Fibroblast of lung (primary cell): ENCODE data around the gene ACTL6B. TPM values are rescaled to one million over a fixed set of nuclear protein-coding genes. Genes with fewer than 3 reads are reported as not detected.

Source experiments
- DNase-seq, 2 donors: peaks; one replicate each; pipeline versions ENCODE4 v3.0.0 to v3.0.0-alpha.2; 2010; ENCODE audit warnings: low read depth in 2 of 2
- H2AFZ ChIP-seq: 2 replicates; pipeline ENCODE4 v1.5.1; 2012; ENCODE audit warnings: low read length, control low read depth, inconsistent platforms
- H3K27ac ChIP-seq: 2 replicates; pipeline ENCODE4 v1.5.1; 2011; ENCODE audit warnings: low read length, control low read depth; ENCODE audit not compliant: insufficient read depth
- H3K27me3 ChIP-seq: 2 replicates; pipeline ENCODE4 v1.5.1; 2011; ENCODE audit warnings: mild to moderate bottlenecking, low read length; ENCODE audit not compliant: control insufficient read depth, insufficient read depth
- H3K36me3 ChIP-seq: 2 replicates; pipeline ENCODE4 v1.5.1; 2011; ENCODE audit warnings: low read length; ENCODE audit not compliant: control insufficient read depth, insufficient read depth
- H3K4me1 ChIP-seq: 2 replicates; pipeline ENCODE4 v1.5.1; 2011; ENCODE audit warnings: low read length; ENCODE audit not compliant: control insufficient read depth, insufficient read depth; ENCODE audit errors: extremely low read depth
- H3K4me2 ChIP-seq: 2 replicates; pipeline ENCODE4 v1.5.1; 2011; ENCODE audit warnings: low read length, control low read depth; ENCODE audit not compliant: insufficient read depth; ENCODE audit errors: extremely low read depth
- H3K4me3 ChIP-seq, 4 experiments: fragments of 200-600 bp in 1 of 4; sonication (generic) in 1 of 4; replicated peaks in 1 of 4; 2 replicates each; pipeline ENCODE4 v1.5.1; 2011 to 2016; ENCODE audit warnings: low read length in 4 of 4, low read depth in 3 of 4, mild to moderate bottlenecking in 3 of 4, control low read depth in 2 of 4, inconsistent platforms in 1 of 4, mixed read lengths in 1 of 4; ENCODE audit not compliant: insufficient read depth in 1 of 4; ENCODE audit errors: control extremely low read depth in 1 of 4
- H3K79me2 ChIP-seq: 2 replicates; pipeline ENCODE4 v1.5.1; 2012; ENCODE audit warnings: mild to moderate bottlenecking, low read length, inconsistent platforms; ENCODE audit not compliant: control insufficient read depth, insufficient read depth
- H3K9ac ChIP-seq: 2 replicates; pipeline ENCODE4 v1.5.1; 2011; ENCODE audit warnings: mild to moderate bottlenecking, low read length, control low read depth; ENCODE audit not compliant: insufficient read depth
- H3K9me3 ChIP-seq: 2 replicates; pipeline ENCODE4 v1.5.1; 2012; ENCODE audit warnings: low read depth, low read length; ENCODE audit not compliant: control insufficient read depth, insufficient read depth
- H4K20me1 ChIP-seq: 2 replicates; pipeline ENCODE4 v1.5.1; 2011; ENCODE audit warnings: low read length; ENCODE audit not compliant: control insufficient read depth, insufficient read depth; ENCODE audit errors: extremely low read depth
- EZH2 ChIP-seq: IDR thresholded peaks from 2 replicates; pipeline ENCODE4 v1.5.1; 2012; ENCODE audit warnings: low read length, control low read depth, mild to moderate bottlenecking; ENCODE audit errors: missing control alignments
- polyA plus RNA-seq, 2 donors: library from polyadenylated mRNA; depleted of rRNA in 1 of 2; stranded (reverse) in 1 of 2; unstranded in 1 of 2; fragments of >200 nt; gene quantifications; 2 replicates each; pipeline ENCODE4 v1.2.1, GENCODE V29; 2011 to 2012; ENCODE audit warnings: missing spikeins in 1 of 2
- total RNA-seq: library from RNA; depleted of rRNA; stranded (reverse); fragments of >200 nt; gene quantifications from 2 replicates; pipeline ENCODE4 v1.2.1, GENCODE V29; 2014
- TF ChIP-seq, protein P1 (sequence below), 2 donors: IDR thresholded peaks in 1 of 2; conservative IDR thresholded peaks in 1 of 2; 1 replicate in 1 of 2; 2 replicates in 1 of 2; pipeline ENCODE4 v1.5.1; 2011 to 2012; ENCODE audit warnings: low read length in 2 of 2, control low read depth in 1 of 2, inconsistent platforms in 1 of 2, low read depth in 1 of 2, mild to moderate bottlenecking in 1 of 2

The ACTL6B gene
- total and polyA plus RNA-seq, 2 donors (not counting 1 experiment from before 2014, with no cell fraction given), result not detected

DNA sequence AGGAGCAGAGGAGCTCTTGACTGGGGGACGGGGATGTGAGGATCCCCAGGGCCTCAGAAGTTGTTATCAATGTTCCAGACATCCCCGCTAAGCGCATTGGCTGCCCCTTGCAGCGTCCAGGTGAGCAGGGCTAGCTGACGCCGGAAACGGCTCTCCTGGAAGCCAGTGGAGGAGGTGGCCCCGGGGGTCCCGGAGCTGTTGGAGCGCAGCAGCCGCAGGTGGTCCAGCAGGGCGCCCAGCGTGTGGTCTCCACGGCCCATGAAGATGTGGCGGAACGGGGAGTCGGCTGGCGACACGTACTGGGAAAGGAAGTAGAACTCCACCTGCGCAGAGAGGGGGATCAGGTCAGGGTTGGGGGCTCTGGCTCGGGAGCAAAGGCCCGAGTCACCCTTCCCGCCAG lies 35.4 kb downstream of the ACTL6B start:
- Histone ChIP-seq H3K9me3 (no peaks in the 10 kb centered on the region), H3K79me2 (no peaks in the 10 kb centered on the region), H3K4me2 (no peak overlapping the region), H2AFZ (no peak overlapping the region), H3K27ac (no peak overlapping the region), H3K27me3 (no peaks in the 10 kb centered on the region), H3K4me3 (no peak overlapping the region), H3K36me3 (no peaks in the 10 kb centered on the region), H4K20me1 (no peaks in the 10 kb centered on the region), H3K4me1 (no peaks in the 10 kb centered on the region), H3K9ac (no peak overlapping the region)
- no peak for TF ChIP-seq EZH2
- TF ChIP-seq, protein P1, sequence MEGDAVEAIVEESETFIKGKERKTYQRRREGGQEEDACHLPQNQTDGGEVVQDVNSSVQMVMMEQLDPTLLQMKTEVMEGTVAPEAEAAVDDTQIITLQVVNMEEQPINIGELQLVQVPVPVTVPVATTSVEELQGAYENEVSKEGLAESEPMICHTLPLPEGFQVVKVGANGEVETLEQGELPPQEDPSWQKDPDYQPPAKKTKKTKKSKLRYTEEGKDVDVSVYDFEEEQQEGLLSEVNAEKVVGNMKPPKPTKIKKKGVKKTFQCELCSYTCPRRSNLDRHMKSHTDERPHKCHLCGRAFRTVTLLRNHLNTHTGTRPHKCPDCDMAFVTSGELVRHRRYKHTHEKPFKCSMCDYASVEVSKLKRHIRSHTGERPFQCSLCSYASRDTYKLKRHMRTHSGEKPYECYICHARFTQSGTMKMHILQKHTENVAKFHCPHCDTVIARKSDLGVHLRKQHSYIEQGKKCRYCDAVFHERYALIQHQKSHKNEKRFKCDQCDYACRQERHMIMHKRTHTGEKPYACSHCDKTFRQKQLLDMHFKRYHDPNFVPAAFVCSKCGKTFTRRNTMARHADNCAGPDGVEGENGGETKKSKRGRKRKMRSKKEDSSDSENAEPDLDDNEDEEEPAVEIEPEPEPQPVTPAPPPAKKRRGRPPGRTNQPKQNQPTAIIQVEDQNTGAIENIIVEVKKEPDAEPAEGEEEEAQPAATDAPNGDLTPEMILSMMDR (conservative IDR thresholded peaks at IDR 0.05 in 1 of 2, IDR thresholded peaks at IDR 0.05 in 1 of 2; ENCODE audit: low read depth in 1 of 2, low read length in 2 of 2), result no peak
- no peak for DNase-seq

DNA sequence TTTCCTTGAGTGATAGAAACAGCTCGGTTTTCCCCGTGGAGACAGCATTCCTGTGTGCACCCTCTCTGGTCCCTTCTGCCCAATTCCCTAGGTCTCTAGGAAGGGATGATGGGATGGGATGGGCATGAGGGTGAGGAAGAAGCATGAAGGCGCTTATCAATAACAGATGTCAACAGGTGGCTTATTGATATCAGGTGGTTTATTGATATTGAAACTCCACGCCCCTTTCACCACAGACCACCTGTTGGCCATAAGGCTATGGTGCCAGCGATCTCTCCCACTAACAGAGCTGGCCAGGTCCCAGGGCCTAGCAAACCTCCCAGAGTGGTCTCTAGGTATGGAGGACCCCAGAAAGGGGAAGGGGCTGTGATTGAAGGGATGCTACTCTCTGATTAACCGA lies 36.0 kb downstream of the ACTL6B start:
- H3K27me3 ChIP-seq, result no peaks in the 10 kb centered on the region
- H3K79me2 ChIP-seq, result no peaks in the 10 kb centered on the region
- H3K4me2 ChIP-seq, result no peak overlapping the region
- no peak overlapping the region for H3K9ac ChIP-seq
- no peak for TF ChIP-seq EZH2
- TF ChIP-seq, protein P1 (conservative IDR thresholded peaks at IDR 0.05 in 1 of 2, IDR thresholded peaks at IDR 0.05 in 1 of 2; ENCODE audit: low read depth in 1 of 2, low read length in 2 of 2), result no peak
- no peaks in the 10 kb centered on the region for H3K4me1 ChIP-seq
- H2AFZ ChIP-seq, result no peak overlapping the region
- no peak overlapping the region for H3K4me3 ChIP-seq
- no peaks in the 10 kb centered on the region for H4K20me1 ChIP-seq
- DNase-seq, result no peak
- no peaks in the 10 kb centered on the region for H3K36me3 ChIP-seq
- H3K9me3 ChIP-seq, result no peaks in the 10 kb centered on the region
- H3K27ac ChIP-seq, result no peak overlapping the region

DNA sequence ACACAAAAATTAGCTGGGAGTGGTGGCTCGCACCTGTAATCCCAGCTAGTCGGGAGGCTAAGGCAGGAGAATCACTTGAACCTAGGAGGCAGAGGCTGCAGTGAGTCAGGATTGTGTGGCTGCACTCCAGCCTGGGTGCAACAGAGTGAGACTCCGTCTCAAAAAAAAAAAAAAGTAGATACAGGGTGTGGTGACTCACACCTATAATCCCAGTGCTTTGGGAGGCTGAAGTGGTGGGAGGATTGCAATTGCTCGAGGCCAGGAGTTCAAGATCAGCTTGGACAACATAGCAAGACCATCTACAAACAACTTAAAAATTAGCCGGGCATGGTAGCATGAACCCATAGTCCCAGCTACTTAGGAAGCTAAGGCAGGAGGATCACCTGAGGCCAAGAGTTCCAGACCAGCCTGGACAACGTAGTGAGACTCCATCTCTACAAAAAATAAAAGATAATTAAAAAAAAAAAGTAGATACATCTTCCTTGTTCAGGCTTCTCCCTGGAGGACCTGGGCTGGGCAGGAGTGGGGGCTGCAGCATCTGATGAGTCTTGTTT lies 41.9 kb downstream of the ACTL6B start:
- no peak for DNase-seq
- Histone ChIP-seq H3K79me2 (no peaks in the 10 kb centered on the region), H3K27ac (no peak overlapping the region), H4K20me1 (no peaks in the 10 kb centered on the region), H2AFZ (no peak overlapping the region), H3K4me1 (no peaks in the 10 kb centered on the region), H3K36me3 (no peaks in the 10 kb centered on the region), H3K9ac (no peak overlapping the region), H3K4me2 (no peak overlapping the region), H3K9me3 (no peaks in the 10 kb centered on the region), H3K4me3 (no peak overlapping the region), H3K27me3 (no peaks in the 10 kb centered on the region)
- no peak for TF ChIP-seq EZH2
